GM12872 (cell line): ENCODE data around the gene GRM1.

Experiments
- CTCF ChIP-seq: IDR thresholded peaks from 3 replicates; pipeline ENCODE4 v1.5.1; 2011; ENCODE audit warnings: low read depth, mild to moderate bottlenecking, low read length, moderate library complexity; ENCODE audit not compliant: insufficient read depth

Gene GRM1

GRCh38 chr6:146210406-146211083 is 181.7 kb downstream of the GRM1 start:
- TF ChIP-seq CTCF, result no peak

- TF ChIP-seq CTCF, result no peak
These were observed 182.8 kb downstream of the GRM1 start for GRCh38 chr6:146211646-146212045.

GRCh38 chr6:146212781-146213180 is 183.9 kb downstream of the GRM1 start:
- TF ChIP-seq CTCF, result no peak

- no peak for TF ChIP-seq CTCF
These were observed 190.2 kb downstream of the GRM1 start for GRCh38 chr6:146219101-146219500.

- TF ChIP-seq CTCF, result no peak
These were observed 195.6 kb downstream of the GRM1 start for GRCh38 chr6:146224449-146224848.

- TF ChIP-seq CTCF, result no peak
These were observed 196.1 kb downstream of the GRM1 start for GRCh38 chr6:146224988-146225387.

GRCh38 chr6:146240322-146240721 is 211.5 kb downstream of the GRM1 start:
- no peak for TF ChIP-seq CTCF
